SK-N-SH treated with all-trans-retinoic acid at 6 μM for 48 hours (cell line): ENCODE results near the gene GZMA.

Experiments
- ATAC-seq: fragments of 200-7000 bp; cut with Tn5 transposase; 3 replicates; pipeline ENCODE4 v1.9.1; 2020; ENCODE audit warnings: mild to moderate bottlenecking, moderate library complexity
- ARNTL ChIP-seq: fragments of 450-650 bp; formaldehyde crosslinking; IDR thresholded peaks from 2 replicates; pipeline ENCODE4 v1.5.0; 2020; ENCODE audit warnings: low read depth, mild to moderate bottlenecking, moderate library complexity, borderline replicate concordance
- BACH2 ChIP-seq: fragments of 250-450 bp; sonication (Bioruptor Pico); IDR thresholded peaks from 2 replicates; pipeline ENCODE4 v1.9.0; 2021; ENCODE audit warnings: mild to moderate bottlenecking, borderline replicate concordance
- CREB5 ChIP-seq: fragments of 250-450 bp; sonication (Bioruptor Pico); IDR thresholded peaks from 2 replicates; pipeline ENCODE4 v1.5.1; 2020; ENCODE audit warnings: low read depth, mild to moderate bottlenecking, moderate library complexity
- CSDC2 ChIP-seq: fragments of 250-450 bp; sonication (Bioruptor Pico); IDR thresholded peaks from 2 replicates; pipeline ENCODE4 v1.5.0; 2020; ENCODE audit warnings: mild to moderate bottlenecking, moderate library complexity
- CSRNP3 ChIP-seq: fragments of 250-450 bp; sonication (Bioruptor Pico); IDR thresholded peaks from 2 replicates; pipeline ENCODE4 v1.5.1; 2021; ENCODE audit warnings: mild to moderate bottlenecking, moderate library complexity
- ESRRG ChIP-seq: fragments of 250-450 bp; sonication (Bioruptor Pico); IDR thresholded peaks from 2 replicates; pipeline ENCODE4 v1.6.1; 2021; ENCODE audit warnings: mild to moderate bottlenecking
- GLIS3 ChIP-seq: fragments of 250-450 bp; sonication (Bioruptor Pico); IDR thresholded peaks from 2 replicates; pipeline ENCODE4 v1.5.0; 2020; ENCODE audit warnings: mild to moderate bottlenecking, moderate library complexity
- OSR1 ChIP-seq: fragments of 250-450 bp; sonication (Bioruptor Pico); IDR thresholded peaks from 2 replicates; pipeline ENCODE4 v1.8.0; 2022; ENCODE audit warnings: moderate library complexity, mild to moderate bottlenecking, inconsistent platforms
- PATZ1 ChIP-seq: fragments of 250-450 bp; sonication (Bioruptor Pico); IDR thresholded peaks from 2 replicates; pipeline ENCODE4 v1.8.0; 2020; ENCODE audit warnings: mild to moderate bottlenecking, moderate library complexity, borderline replicate concordance
- POU6F1 ChIP-seq: fragments of 250-450 bp; sonication (Bioruptor Pico); IDR thresholded peaks from 2 replicates; pipeline ENCODE4 v1.8.0; 2021; ENCODE audit warnings: low read depth, mild to moderate bottlenecking, moderate library complexity, borderline replicate concordance
- SNAI2 ChIP-seq: fragments of 250-450 bp; sonication (Bioruptor Pico); IDR thresholded peaks from 2 replicates; pipeline ENCODE4 v1.5.0; 2020; ENCODE audit warnings: mild to moderate bottlenecking, moderate library complexity
- TCF4 ChIP-seq: fragments of 250-450 bp; sonication (Bioruptor Pico); IDR thresholded peaks from 2 replicates; pipeline ENCODE4 v1.8.0; 2021; ENCODE audit warnings: mild to moderate bottlenecking, moderate library complexity, borderline replicate concordance
- TOX ChIP-seq: fragments of 250-450 bp; sonication (Bioruptor Pico); IDR thresholded peaks from 2 replicates; pipeline ENCODE4 v1.8.0; 2021; ENCODE audit warnings: mild to moderate bottlenecking, moderate library complexity, borderline replicate concordance
- ZC3H10 ChIP-seq: fragments of 250-450 bp; sonication (Bioruptor Pico); IDR thresholded peaks from 2 replicates; pipeline ENCODE4 v1.5.1; 2021; ENCODE audit warnings: mild to moderate bottlenecking, moderate library complexity
- ZFP3 ChIP-seq: fragments of 250-450 bp; sonication (Bioruptor Pico); IDR thresholded peaks from 2 replicates; pipeline ENCODE4 v1.5.0; 2020; ENCODE audit warnings: mild to moderate bottlenecking, moderate library complexity
- ZFP30 ChIP-seq: fragments of 450-650 bp; formaldehyde crosslinking; IDR thresholded peaks from 2 replicates; pipeline ENCODE4 v1.5.0; 2022; ENCODE audit warnings: mild to moderate bottlenecking, moderate library complexity
- ZNF565 ChIP-seq: fragments of 450-650 bp; formaldehyde crosslinking; conservative IDR thresholded peaks from 2 replicates; pipeline ENCODE4 v1.5.0; 2020; ENCODE audit warnings: low read depth, mild to moderate bottlenecking, moderate library complexity
- ZNF8 ChIP-seq: fragments of 450-650 bp; formaldehyde crosslinking; IDR thresholded peaks from 2 replicates; pipeline ENCODE4 v1.5.0; 2020; ENCODE audit warnings: mild to moderate bottlenecking, moderate library complexity

GZMA gene

GRCh38 chr5:55123365-55123764, 20.9 kb downstream of the GZMA start:
- no peak for TF ChIP-seq CREB5 (CRISPR knock-in tag)
- no peak for TF ChIP-seq TCF4
- TF ChIP-seq BACH2 (CRISPR knock-in tag) = no peak
- TF ChIP-seq ZFP3 (CRISPR knock-in tag) = no peak
- no peak for ATAC-seq

- TF ChIP-seq ARNTL (CRISPR knock-in tag) (no peak), ZNF8 (CRISPR knock-in tag) (no peak), ZC3H10 (no peak), SNAI2 (CRISPR knock-in tag) (no peak), CREB5 (CRISPR knock-in tag) (no peak), GLIS3 (no peak), ZNF565 (CRISPR knock-in tag) (no peak), BACH2 (CRISPR knock-in tag) (no peak), ESRRG (CRISPR knock-in tag) (no peak), POU6F1 (CRISPR knock-in tag) (no peak), OSR1 (no peak), TOX (CRISPR knock-in tag) (no peak), PATZ1 (CRISPR knock-in tag) (no peak), ZFP30 (CRISPR knock-in tag) (no peak), CSRNP3 (no peak)
- ATAC-seq = no peak
These were observed 31.7 kb downstream of the GZMA start for GRCh38 chr5:55134053-55134722.

- TF ChIP-seq ZFP3 (CRISPR knock-in tag) = no peak
- no peak for TF ChIP-seq GLIS3
- TF ChIP-seq ESRRG (CRISPR knock-in tag) = no peak
- TF ChIP-seq CSDC2 (CRISPR knock-in tag) = no peak
- TF ChIP-seq ZNF565 (CRISPR knock-in tag) = no peak
- no peak for TF ChIP-seq ZFP30 (CRISPR knock-in tag)
- TF ChIP-seq ZC3H10 = no peak
- TF ChIP-seq PATZ1 (CRISPR knock-in tag) = no peak
- no peak for ATAC-seq
These were observed 34.1 kb downstream of the GZMA start for GRCh38 chr5:55136521-55136920.
